Naive thymus-derived CD8-positive, alpha-beta T cell (primary cell): ENCODE measurements around the gene FBXO48. TPM values are rescaled to one million over a fixed set of nuclear protein-coding genes. Genes with fewer than 3 reads are reported as not detected.

Source experiments
- ATAC-seq, 2 donors: fragments of 150-1000 bp; cut with Tn5 transposase in 1 of 2; sonication (Bioruptor Pico), chemical (Tn5 transposase) in 1 of 2; 1 replicate in 1 of 2; 2 replicates in 1 of 2; pipeline ENCODE4 v1.10.0; 2021; ENCODE audit warnings: mild to moderate bottlenecking in 2 of 2, moderate library complexity in 2 of 2
- POLR2A ChIA-PET: fragments of 350-600 bp; sonication (Branson Sonifier 250); formaldehyde crosslinking; loops from one replicate; lab custom pipeline; 2021; ENCODE audit warnings: antibody characterized with exemption; lab: Charles Lee
- DNase-seq, 10 donors: peaks; one replicate each; pipeline versions ENCODE4 v3.0.0 to v3.0.0-alpha.2; 2020 to 2022
- H3K27ac Mint-ChIP-seq, 10 donors: one replicate each; pipeline ENCODE4 v1.8.0; 2020 to 2022; ENCODE audit warnings: mild to moderate bottlenecking in 10 of 10, mixed read lengths in 10 of 10, moderate library complexity in 4 of 10, inconsistent platforms in 1 of 10
- H3K27me3 Mint-ChIP-seq, 5 donors: one replicate each; pipeline ENCODE4 v1.8.0; 2021 to 2022; ENCODE audit warnings: mixed read lengths in 5 of 5
- H3K36me3 Mint-ChIP-seq, 3 donors: one replicate each; pipeline ENCODE4 v1.8.0; 2020 to 2022; ENCODE audit warnings: mixed read lengths in 3 of 3, mild to moderate bottlenecking in 2 of 3, inconsistent platforms in 1 of 3
- H3K4me1 Mint-ChIP-seq, 4 donors: one replicate each; pipeline ENCODE4 v1.8.0; 2021 to 2022; ENCODE audit warnings: mixed read lengths in 4 of 4
- H3K4me3 Mint-ChIP-seq, 10 donors: one replicate each; pipeline ENCODE4 v1.8.0; 2020 to 2022; ENCODE audit warnings: mild to moderate bottlenecking in 10 of 10, mixed read lengths in 10 of 10, moderate library complexity in 6 of 10, inconsistent platforms in 1 of 10
- H3K9me3 Mint-ChIP-seq, 9 donors: one replicate each; pipeline ENCODE4 v1.8.0; 2020 to 2022; ENCODE audit warnings: mixed read lengths in 9 of 9, mild to moderate bottlenecking in 3 of 9, inconsistent platforms in 1 of 9, moderate library complexity in 1 of 9
- polyA plus RNA-seq, 3 donors: library from polyadenylated mRNA; unstranded; fragments of 300-500 nt; fragmentation: Illumina TruSeq; gene quantifications; one replicate each; pipeline ENCODE4 v1.2.3, GENCODE V29; 2021
- total RNA-seq, 8 experiments: library from RNA in 2 of 8; stranded (reverse) in 2 of 8; gene quantifications; one replicate each; pipeline ENCODE4 v1.2.3 and lab custom pipeline; 2021 to 2026

Gene FBXO48
- total and polyA plus RNA-seq, 5 experiments from 2014 or later: 0.19 to 5.6 (median 0.69) TPM

GRCh38 chr2:68429311-68429826 lies 37.7 kb downstream of the FBXO48 start:
- Mint-ChIP-seq H3K27ac (no peak overlapping the region), H3K27me3 (no peaks in the 10 kb centered on the region), H3K9me3 (no peaks in the 10 kb centered on the region), H3K4me1 (peaks cover 0 to 33% (median 3%) of the 10 kb centered on the region in 4 donors), H3K36me3 (no peaks in the 10 kb centered on the region), H3K4me3 (no peak overlapping the region)
- ATAC-seq (no peak), DNase-seq (no peak)
- POLR2A ChIA-PET: no interaction called here

- no peak overlapping the region for H3K27ac Mint-ChIP-seq
- H3K36me3 Mint-ChIP-seq: no peaks in the 10 kb centered on the region
Measured at GRCh38 chr2:68428746-68429145, 38.3 kb downstream of the FBXO48 start.

GRCh38 chr2:68428126-68428525 lies 39.0 kb downstream of the FBXO48 start:
- Mint-ChIP-seq H3K27ac (no peak overlapping the region), H3K9me3 (no peaks in the 10 kb centered on the region), H3K27me3 (no peaks in the 10 kb centered on the region), H3K4me3 (no peak overlapping the region), H3K4me1 (peaks cover 0 to 33% (median 3%) of the 10 kb centered on the region in 4 donors), H3K36me3 (no peaks in the 10 kb centered on the region)
- DNase-seq: no peak
- ATAC-seq: no peak
- POLR2A ChIA-PET: no interaction called here

More at GRCh38 chr2:68428746-68429145, 38.3 kb downstream of the FBXO48 start:
- H3K27me3 Mint-ChIP-seq: no peaks in the 10 kb centered on the region
- POLR2A ChIA-PET: no interaction called here
- H3K4me3 Mint-ChIP-seq: no peak overlapping the region
- no peak for ATAC-seq
- no peaks in the 10 kb centered on the region for H3K9me3 Mint-ChIP-seq
- peaks cover 0 to 33% (median 3%) of the 10 kb centered on the region in 4 donors for H3K4me1 Mint-ChIP-seq
- no peak for DNase-seq

GRCh38 chr2:68426848-68427579 lies 40.1 kb downstream of the FBXO48 start:
- Mint-ChIP-seq H3K4me3 (peak overlapping the region in 2 of 10 donors; percentile 11 to 15), H3K4me1 (peaks cover 0 to 32% (median 2%) of the 10 kb centered on the region in 4 donors), H3K36me3 (no peaks in the 10 kb centered on the region), H3K27me3 (no peaks in the 10 kb centered on the region), H3K27ac (peak overlapping the region in 6 of 10 donors; percentile 4 to 87 (median 76)), H3K9me3 (no peaks in the 10 kb centered on the region)
- POLR2A ChIA-PET: no interaction called here
- DNase-seq (peak in 1 of 10 donors; percentile 21), ATAC-seq (peak; percentile 68 to 71)

GRCh38 chr2:68426446-68426845 lies 40.6 kb downstream of the FBXO48 start:
- no peaks in the 10 kb centered on the region for H3K36me3 Mint-ChIP-seq
- no peaks in the 10 kb centered on the region for H3K9me3 Mint-ChIP-seq
- POLR2A ChIA-PET: no interaction called here
- H3K4me1 Mint-ChIP-seq: peaks cover 0 to 33% (median 2%) of the 10 kb centered on the region in 4 donors
- no peaks in the 10 kb centered on the region for H3K27me3 Mint-ChIP-seq
- DNase-seq (no peak), ATAC-seq (no peak)
- H3K4me3 Mint-ChIP-seq: no peak overlapping the region
- no peak overlapping the region for H3K27ac Mint-ChIP-seq

- POLR2A ChIA-PET: no interaction called here
- ATAC-seq (no peak), DNase-seq (no peak)
- Mint-ChIP-seq H3K4me3 (no peak overlapping the region), H3K27me3 (no peaks in the 10 kb centered on the region), H3K36me3 (no peaks in the 10 kb centered on the region), H3K9me3 (no peaks in the 10 kb centered on the region), H3K4me1 (peaks cover 0 to 39% (median 2%) of the 10 kb centered on the region in 4 donors), H3K27ac (no peak overlapping the region)
Measured at GRCh38 chr2:68425503-68425902, 41.6 kb downstream of the FBXO48 start.

- peak; percentile 20 to 60 for ATAC-seq
Measured at GRCh38 chr2:68423966-68424650, 43.0 kb downstream of the FBXO48 start.

GRCh38 chr2:68420254-68420910 lies 46.7 kb downstream of the FBXO48 start:
- DNase-seq (no peak), ATAC-seq (no peak)
- H3K9me3 Mint-ChIP-seq: no peaks in the 10 kb centered on the region
- H3K36me3 Mint-ChIP-seq: no peaks in the 10 kb centered on the region
- POLR2A ChIA-PET: interaction anchor here (0.6 kb wide), 1 partner anchor 94 kb away, joined by 4 read pairs; no protein-coding TSS in a partner anchor
- H3K27ac Mint-ChIP-seq: no peak overlapping the region
- H3K4me1 Mint-ChIP-seq: peaks cover 0 to 45% (median 4%) of the 10 kb centered on the region in 4 donors
- no peak overlapping the region for H3K4me3 Mint-ChIP-seq
- H3K27me3 Mint-ChIP-seq: peaks cover 0 to 6% (median 0%) of the 10 kb centered on the region in 5 donors

More at GRCh38 chr2:68423966-68424650, 43.0 kb downstream of the FBXO48 start:
- no peak for DNase-seq
- no peaks in the 10 kb centered on the region for H3K9me3 Mint-ChIP-seq
- H3K36me3 Mint-ChIP-seq: no peaks in the 10 kb centered on the region
- H3K4me1 Mint-ChIP-seq: peaks cover 0 to 51% (median 2%) of the 10 kb centered on the region in 4 donors
- no peaks in the 10 kb centered on the region for H3K27me3 Mint-ChIP-seq
- H3K27ac Mint-ChIP-seq: no peak overlapping the region
- H3K4me3 Mint-ChIP-seq: no peak overlapping the region
- POLR2A ChIA-PET: no interaction called here

- DNase-seq: no peak
- ATAC-seq: no peak
- Mint-ChIP-seq H3K4me3 (no peak overlapping the region), H3K27me3 (peaks cover 0 to 6% (median 0%) of the 10 kb centered on the region in 5 donors), H3K27ac (peak overlapping the region in 1 of 10 donors; percentile 42), H3K4me1 (peaks cover 0 to 49% (median 4%) of the 10 kb centered on the region in 4 donors), H3K36me3 (no peaks in the 10 kb centered on the region), H3K9me3 (no peaks in the 10 kb centered on the region)
- POLR2A ChIA-PET: no interaction called here
Measured at GRCh38 chr2:68418855-68419254, 48.2 kb downstream of the FBXO48 start.

GRCh38 chr2:68418419-68418818 lies 48.7 kb downstream of the FBXO48 start:
- H3K27ac Mint-ChIP-seq: peak overlapping the region in 1 of 10 donors; percentile 82
- peak overlapping the region in 3 of 10 donors; percentile 7 to 37 (median 34) for H3K4me3 Mint-ChIP-seq
- ATAC-seq: no peak
- H3K4me1 Mint-ChIP-seq: peaks cover 0 to 51% (median 4%) of the 10 kb centered on the region in 4 donors
- no peak for DNase-seq
- H3K27me3 Mint-ChIP-seq: peaks cover 0 to 6% (median 0%) of the 10 kb centered on the region in 5 donors
- no peaks in the 10 kb centered on the region for H3K9me3 Mint-ChIP-seq
- POLR2A ChIA-PET: no interaction called here
- H3K36me3 Mint-ChIP-seq: no peaks in the 10 kb centered on the region

GRCh38 chr2:68417926-68418325 lies 49.2 kb downstream of the FBXO48 start:
- POLR2A ChIA-PET: no interaction called here
- peak overlapping the region in 1 of 10 donors; percentile 37 for H3K4me3 Mint-ChIP-seq
- no peak for DNase-seq
- peaks cover 0 to 56% (median 4%) of the 10 kb centered on the region in 4 donors for H3K4me1 Mint-ChIP-seq
- peak overlapping the region in 1 of 10 donors; percentile 82 for H3K27ac Mint-ChIP-seq
- no peaks in the 10 kb centered on the region for H3K9me3 Mint-ChIP-seq
- H3K27me3 Mint-ChIP-seq: peaks cover 0 to 6% (median 0%) of the 10 kb centered on the region in 5 donors
- no peaks in the 10 kb centered on the region for H3K36me3 Mint-ChIP-seq
- no peak for ATAC-seq

- Mint-ChIP-seq H3K4me1 (peaks cover 3 to 71% (median 13%) of the 10 kb centered on the region in 4 donors), H3K4me3 (no peak overlapping the region), H3K27ac (no peak overlapping the region), H3K36me3 (no peaks in the 10 kb centered on the region), H3K9me3 (no peaks in the 10 kb centered on the region), H3K27me3 (peaks cover 0 to 6% (median 0%) of the 10 kb centered on the region in 5 donors)
- DNase-seq: no peak
- no peak for ATAC-seq
- POLR2A ChIA-PET: no interaction called here
Measured at GRCh38 chr2:68416081-68416675, 50.9 kb downstream of the FBXO48 start.
